Subcutaneous abdominal adipose tissue (tissue), 5 donors: Measurements from ENCODE around the gene TMEM254.
"Not testable (repeated sequence)": the region's sequence is repeated elsewhere in the genome, so short reads cannot be mapped to it uniquely, and the experiment has no call there.

ENCODE experiments used
- H3K27ac ChIP-seq: one replicate; pipeline ENCODE4 v1.7.0; 2013; ENCODE audit warnings: low read depth, mild to moderate bottlenecking, inconsistent platforms, low read length, moderate library complexity
- H3K27me3 ChIP-seq, 5 donors: one replicate each; pipeline ENCODE4 v1.7.0; 2013; ENCODE audit warnings: low read length in 5 of 5, inconsistent platforms in 1 of 5; ENCODE audit not compliant: control insufficient read depth in 5 of 5, insufficient read depth in 4 of 5
- H3K36me3 ChIP-seq, 5 donors: one replicate each; pipeline ENCODE4 v1.7.0; 2013; ENCODE audit warnings: low read length in 5 of 5; ENCODE audit not compliant: control insufficient read depth in 5 of 5, insufficient read depth in 5 of 5
- H3K4me1 ChIP-seq, 5 donors: one replicate each; pipeline ENCODE4 v1.7.0; 2013; ENCODE audit warnings: low read length in 5 of 5, mild to moderate bottlenecking in 3 of 5, moderate library complexity in 1 of 5; ENCODE audit not compliant: control insufficient read depth in 5 of 5, insufficient read depth in 5 of 5
- H3K4me3 ChIP-seq, 5 donors: one replicate each; pipeline ENCODE4 v1.7.0; 2013; ENCODE audit warnings: low read length in 5 of 5, low read depth in 1 of 5
- H3K9ac ChIP-seq, 5 donors: one replicate each; pipeline ENCODE4 v1.7.0; 2013; ENCODE audit warnings: low read length in 5 of 5, mild to moderate bottlenecking in 4 of 5, moderate library complexity in 3 of 5
- H3K9me3 ChIP-seq, 5 donors: one replicate each; pipeline ENCODE4 v1.7.0; 2013; ENCODE audit warnings: low read length in 5 of 5; ENCODE audit not compliant: control insufficient read depth in 5 of 5
- donor health status: healthy.
- donor health status: healthy.
- donor health status: healthy.
- donor health status: healthy.
- donor health status: healthy.

TMEM254 gene

DNA sequence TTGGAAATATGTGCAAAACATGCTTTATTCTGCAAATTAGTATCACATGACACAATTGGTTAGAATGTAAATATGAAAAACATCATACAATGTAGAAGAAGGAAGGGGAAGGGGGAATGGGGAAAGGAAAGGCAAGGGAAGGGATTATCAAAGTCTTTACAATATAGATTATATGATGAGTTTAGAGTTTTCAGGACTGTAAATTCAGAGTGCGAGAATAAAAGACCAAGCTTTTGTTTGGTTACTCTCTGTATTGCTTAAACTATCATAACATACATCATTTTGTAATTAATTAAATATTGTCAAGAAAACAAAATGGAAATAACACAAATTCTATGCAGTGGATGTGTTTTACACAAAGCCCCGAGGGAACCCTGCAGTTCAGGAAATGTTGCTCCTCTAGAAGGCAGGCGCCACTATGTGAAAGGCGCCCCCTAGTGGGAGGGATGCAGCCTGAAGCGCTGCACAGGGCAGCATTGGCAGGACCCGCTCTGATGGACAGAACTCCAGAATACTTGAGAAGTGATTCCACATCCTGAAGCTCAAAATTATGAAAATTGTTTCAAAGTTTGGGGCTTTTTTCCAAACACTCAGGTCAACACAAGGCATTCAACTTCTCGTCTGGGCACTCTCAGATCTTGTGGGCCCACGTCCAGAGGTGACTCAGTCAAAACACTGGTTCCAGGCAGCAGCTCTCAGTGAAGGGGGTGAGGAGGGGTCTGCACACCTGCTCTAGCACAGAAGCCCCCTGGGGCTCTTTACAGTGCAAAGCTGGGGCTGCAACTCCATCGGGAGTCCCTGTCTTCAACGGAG is 31.6 kb upstream of the TMEM254 start:
- H3K4me3 ChIP-seq, result no peak overlapping the region
- no peaks in the 10 kb centered on the region for H3K9me3 ChIP-seq
- H3K27me3 ChIP-seq, result no peaks in the 10 kb centered on the region
- no peaks in the 10 kb centered on the region for H3K4me1 ChIP-seq
- H3K9ac ChIP-seq, result no peak overlapping the region
- H3K27ac ChIP-seq, result no peak overlapping the region
- no peaks in the 10 kb centered on the region for H3K36me3 ChIP-seq

DNA sequence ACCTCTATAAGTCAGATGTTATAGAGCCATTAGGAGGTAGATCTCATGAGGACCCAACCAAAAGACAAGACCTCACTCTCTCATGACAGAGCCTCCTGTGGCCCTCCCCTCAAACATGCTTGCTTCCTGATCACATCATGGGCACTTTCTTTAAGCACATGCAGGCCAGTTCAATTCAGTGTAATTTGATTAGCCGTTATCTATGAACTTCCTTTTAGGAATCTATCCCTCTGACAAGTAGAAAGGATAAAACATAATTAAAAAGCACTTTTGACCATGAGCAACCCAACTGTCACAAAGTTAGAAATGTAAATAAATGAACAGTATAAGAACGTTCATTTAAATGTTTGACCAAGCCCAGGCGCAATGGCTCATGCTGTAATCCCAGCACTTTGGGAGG is 27.7 kb upstream of the TMEM254 start:
- Histone ChIP-seq H3K4me1 (no peaks in the 10 kb centered on the region), H3K27ac (no peak overlapping the region), H3K27me3 (no peaks in the 10 kb centered on the region), H3K9me3 (no peaks in the 10 kb centered on the region), H3K9ac (no peak overlapping the region), H3K4me3 (no peak overlapping the region), H3K36me3 (no peaks in the 10 kb centered on the region)

DNA sequence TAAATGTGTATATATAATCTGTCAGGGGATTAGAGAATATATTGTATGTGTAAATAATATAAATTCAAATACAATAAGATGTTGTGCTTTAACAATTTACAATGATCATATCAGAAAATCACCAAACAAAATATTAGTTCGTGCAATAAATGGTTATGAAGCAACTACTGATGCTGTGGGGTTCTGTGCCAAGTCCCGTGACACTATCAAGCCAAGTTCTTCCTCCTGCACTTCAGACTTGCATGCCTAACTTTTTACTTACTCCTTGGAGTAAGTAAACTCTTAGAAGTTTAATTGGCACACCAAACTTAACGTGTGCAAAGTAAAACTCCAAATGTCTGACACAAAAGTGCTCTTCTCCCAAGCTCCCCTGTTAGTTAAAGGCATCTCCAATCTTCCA is 26.5 kb upstream of the TMEM254 start:
- Histone ChIP-seq H3K9ac (no peak overlapping the region), H3K36me3 (no peaks in the 10 kb centered on the region), H3K9me3 (no peaks in the 10 kb centered on the region), H3K4me1 (no peaks in the 10 kb centered on the region), H3K4me3 (no peak overlapping the region), H3K27me3 (no peaks in the 10 kb centered on the region), H3K27ac (no peak overlapping the region)

DNA sequence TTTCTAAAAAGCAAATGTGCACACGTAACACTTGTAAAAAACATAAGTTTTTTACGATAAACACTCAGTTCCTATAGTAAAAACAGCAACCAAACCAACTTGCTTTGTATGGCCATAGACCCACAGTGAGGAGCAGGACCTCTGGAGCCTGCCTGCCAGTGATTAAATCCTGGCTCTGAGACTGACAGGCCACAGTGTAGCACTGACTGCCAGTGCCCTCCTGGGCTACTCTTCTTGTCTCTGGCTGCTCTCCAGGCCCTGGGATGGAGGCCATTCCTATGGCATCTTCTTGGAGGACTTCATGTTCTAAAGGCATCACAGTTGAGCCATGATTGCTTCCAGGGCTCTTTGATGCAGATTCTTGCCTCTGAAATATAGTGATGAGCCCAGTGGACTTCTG is 22.7 kb upstream of the TMEM254 start:
- Histone ChIP-seq H3K9ac (no peak overlapping the region), H3K36me3 (no peaks in the 10 kb centered on the region), H3K4me3 (no peak overlapping the region), H3K27me3 (no peaks in the 10 kb centered on the region), H3K4me1 (peaks cover 0 to 5% (median 0%) of the 10 kb centered on the region in 5 donors), H3K9me3 (no peaks in the 10 kb centered on the region), H3K27ac (no peak overlapping the region)

DNA sequence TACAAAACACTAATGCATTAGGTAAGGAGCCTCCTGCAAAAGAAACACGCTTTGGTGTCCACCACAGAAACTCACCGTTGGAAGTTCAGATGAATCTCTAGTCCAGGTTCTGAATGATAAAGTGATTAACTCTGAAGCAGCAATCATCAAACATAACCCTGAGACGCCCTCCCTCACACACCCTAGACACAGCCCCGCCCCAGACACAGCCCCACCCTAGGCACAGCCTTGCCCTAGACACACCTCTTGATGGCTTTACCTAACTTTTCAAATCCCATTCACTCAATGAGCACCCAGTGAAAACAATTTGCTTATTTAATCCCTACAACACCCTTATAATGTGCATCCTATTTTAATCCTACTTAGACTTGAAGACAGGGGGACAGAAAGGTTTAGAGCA is 21.3 kb upstream of the TMEM254 start:
- no peaks in the 10 kb centered on the region for H3K27me3 ChIP-seq
- H3K36me3 ChIP-seq, result no peaks in the 10 kb centered on the region
- no peaks in the 10 kb centered on the region for H3K9me3 ChIP-seq
- H3K4me3 ChIP-seq, result no peak overlapping the region
- no peak overlapping the region for H3K27ac ChIP-seq
- peaks cover 0 to 5% (median 0%) of the 10 kb centered on the region in 5 donors for H3K4me1 ChIP-seq
- no peak overlapping the region for H3K9ac ChIP-seq

DNA sequence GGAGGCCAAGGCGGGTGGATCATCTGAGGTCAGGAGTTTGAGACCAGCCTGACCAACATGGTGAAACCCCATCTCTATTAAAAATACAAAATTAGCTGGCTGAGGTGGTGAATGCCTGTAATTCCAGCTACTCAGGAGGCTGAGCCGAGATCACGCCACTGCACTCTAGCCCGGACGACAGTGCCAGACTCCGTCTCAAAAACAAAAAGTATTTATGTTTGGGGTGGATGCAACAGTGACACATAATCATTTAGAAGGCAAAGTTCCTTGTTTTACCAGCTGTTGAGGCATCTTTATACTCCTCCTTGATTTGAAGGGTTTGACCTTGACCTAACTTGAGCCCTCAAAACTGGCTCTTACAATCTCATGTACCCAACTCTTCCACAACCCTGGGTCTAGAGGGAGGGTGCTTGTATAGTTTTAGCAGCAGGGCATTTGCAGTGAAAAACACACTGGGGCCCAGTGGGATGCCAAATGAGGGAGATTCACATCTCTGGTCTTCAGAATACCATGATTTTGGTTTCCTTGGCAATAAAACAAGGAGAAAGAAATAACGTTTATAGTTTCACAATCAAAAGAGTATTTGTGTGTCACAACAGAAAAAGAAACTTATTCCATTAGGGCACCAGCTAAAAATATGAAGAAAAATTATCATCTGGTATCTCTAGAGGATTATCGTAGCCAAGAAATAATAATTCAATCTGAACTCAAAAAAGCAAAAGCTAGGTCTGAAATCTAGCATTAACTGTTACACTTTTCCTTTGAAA is 14.2 kb upstream of the TMEM254 start:
- H3K9me3 ChIP-seq, result no peaks in the 10 kb centered on the region
- no peaks in the 10 kb centered on the region for H3K27me3 ChIP-seq
- H3K4me1 ChIP-seq, result peaks cover 0 to 15% (median 6%) of the 10 kb centered on the region in 5 donors
- H3K9ac ChIP-seq, result no peak overlapping the region
- peak overlapping the region; percentile 51 for H3K27ac ChIP-seq
- no peaks in the 10 kb centered on the region for H3K36me3 ChIP-seq
- peak overlapping the region in 1 of 5 donors; percentile 29 for H3K4me3 ChIP-seq

DNA sequence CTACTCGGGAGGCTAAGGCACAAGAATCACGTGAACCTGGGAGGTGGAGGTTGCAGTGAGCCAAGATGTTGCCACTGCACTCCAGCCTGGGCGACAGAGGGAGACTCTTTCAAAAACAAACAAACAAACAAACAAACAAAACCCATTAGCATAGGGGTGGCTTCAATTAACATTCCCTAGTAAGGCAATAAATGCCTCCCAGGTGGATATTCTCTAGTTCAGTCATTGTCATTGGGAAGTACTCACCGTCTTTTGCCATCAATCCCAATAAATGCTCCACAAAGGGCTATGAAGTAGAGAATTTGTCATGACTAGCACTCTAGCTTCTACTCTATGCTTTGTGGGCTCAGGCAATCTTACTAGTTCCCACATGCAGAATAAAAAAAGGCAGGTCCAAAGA is 11.7 kb upstream of the TMEM254 start:
- Histone ChIP-seq H3K9me3 (no peaks in the 10 kb centered on the region), H3K4me3 (no peak overlapping the region), H3K27ac (no peak overlapping the region), H3K36me3 (no peaks in the 10 kb centered on the region), H3K27me3 (no peaks in the 10 kb centered on the region), H3K4me1 (peaks cover 0 to 23% (median 10%) of the 10 kb centered on the region in 5 donors), H3K9ac (no peak overlapping the region)

DNA sequence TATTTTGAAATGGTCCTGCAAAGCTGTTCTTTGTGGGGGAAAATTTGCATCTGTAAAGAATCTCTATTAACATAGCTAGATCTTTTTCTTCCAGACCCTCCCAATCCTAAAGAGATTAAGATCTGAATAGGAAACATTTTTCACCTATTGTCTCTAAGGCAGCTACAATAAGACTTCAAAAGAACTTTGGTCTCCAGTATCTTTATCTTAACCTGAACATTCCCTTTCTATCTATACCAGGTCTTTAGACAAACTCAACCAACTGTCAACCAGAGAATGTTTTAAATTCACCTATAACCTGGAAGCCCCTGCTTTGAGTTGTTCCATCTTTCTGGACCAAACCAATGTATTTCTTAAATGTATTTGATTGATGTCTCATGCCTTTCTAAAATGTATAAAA is 10.6 kb upstream of the TMEM254 start:
- H3K9ac ChIP-seq, H3K9me3 ChIP-seq, H3K27me3 ChIP-seq, H3K27ac ChIP-seq, H3K36me3 ChIP-seq, H3K4me3 ChIP-seq: not testable (repeated sequence)
- H3K4me1 ChIP-seq, result peaks cover 0 to 23% (median 10%) of the 10 kb centered on the region in 5 donors

DNA sequence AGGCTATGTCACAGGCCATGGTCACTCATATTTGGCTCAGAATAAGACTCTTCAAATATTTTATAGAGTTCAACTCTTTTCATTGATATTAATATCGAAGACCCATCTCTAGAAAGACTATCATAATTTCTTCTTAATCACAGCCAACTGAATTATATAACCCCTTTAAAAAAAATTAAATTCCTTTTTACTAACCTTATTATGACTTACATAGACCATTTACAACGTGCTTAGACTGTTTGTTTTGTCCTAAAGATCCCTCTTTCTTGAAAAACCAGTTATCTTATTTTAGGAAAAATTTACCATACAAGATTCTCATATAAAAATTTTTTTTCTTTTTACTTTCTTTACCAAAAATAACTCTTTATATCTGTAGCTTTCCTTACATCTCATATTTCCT is 10.2 kb upstream of the TMEM254 start:
- Histone ChIP-seq H3K36me3 (no peaks in the 10 kb centered on the region), H3K9me3 (no peaks in the 10 kb centered on the region), H3K27me3 (no peaks in the 10 kb centered on the region), H3K4me3 (no peak overlapping the region), H3K27ac (no peak overlapping the region), H3K9ac (no peak overlapping the region), H3K4me1 (peaks cover 0 to 23% (median 10%) of the 10 kb centered on the region in 5 donors)

DNA sequence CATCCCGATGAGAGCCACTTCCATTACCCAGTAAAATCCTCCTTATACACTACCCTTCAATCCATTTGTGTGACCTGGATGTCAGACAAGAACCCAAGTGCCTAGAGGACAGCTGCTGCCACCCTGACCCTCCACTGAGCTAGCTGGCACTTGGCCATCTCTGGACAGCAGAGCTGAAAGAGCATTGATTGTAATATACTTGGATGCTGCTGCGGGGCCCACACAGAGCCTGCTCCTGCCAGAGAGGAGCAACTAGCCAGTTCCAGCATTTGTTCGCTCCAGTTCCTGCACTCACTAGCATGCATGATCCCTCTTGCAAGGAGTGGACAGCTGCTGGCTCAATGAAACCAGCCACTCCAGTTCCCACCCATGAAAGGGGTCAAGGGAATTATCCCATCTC is 8.4 kb upstream of the TMEM254 start:
- Histone ChIP-seq H3K27ac (no peak overlapping the region), H3K9ac (no peak overlapping the region), H3K4me1 (peaks cover 0 to 13% (median 6%) of the 10 kb centered on the region in 5 donors), H3K9me3 (no peaks in the 10 kb centered on the region), H3K27me3 (no peaks in the 10 kb centered on the region), H3K36me3 (no peaks in the 10 kb centered on the region), H3K4me3 (no peak overlapping the region)
